ENCODE results near the gene SMIM41. TPM values are rescaled to one million over a fixed set of nuclear protein-coding genes. Genes with fewer than 3 reads are reported as not detected.

The SMIM41 gene
- total and polyA plus RNA-seq, 12 donors: 0.19 to 0.52 (median 0.27) TPM; not detected in 8

GRCh38 chr12:52156311-52156710, 76.8 kb downstream of the SMIM41 start:
- intact Hi-C loops (cut with DNase I): loop anchor here (2.0 to 10.0 kb wide), 21 partner anchors 56 to 831 kb away; partner anchors contain the start of gene KRT83 (in 1 of the 10)
- Histone ChIP-seq H3K27me3 (peaks cover 0 to 11% (median 0%) of the 10 kb centered on the region in 7 donors), H3K4me3 (no peak overlapping the region), H3K36me3 (no peaks in the 10 kb centered on the region), H3K27ac (no peak overlapping the region), H3K4me1 (peaks cover 5 to 20% (median 12%) of the 10 kb centered on the region in 9 donors), H3K9me3 (no peaks in the 10 kb centered on the region)
- WGBS, 2 donors: 73 to 77% methylated on average over 4 of the region's 4 CpGs
- ATAC-seq (no peak), DNase-seq (no peak)
- TF ChIP-seq CTCF (IDR thresholded peaks at IDR 0.05): no peak

- peak; percentile 83 to 99 (median 96) for TF ChIP-seq CTCF (IDR thresholded peaks at IDR 0.05)
- Histone ChIP-seq H3K9me3 (no peaks in the 10 kb centered on the region), H3K36me3 (no peaks in the 10 kb centered on the region), H3K4me3 (no peak overlapping the region), H3K4me1 (peaks cover 5 to 16% (median 9%) of the 10 kb centered on the region in 9 donors), H3K27me3 (peaks cover 0 to 8% (median 0%) of the 10 kb centered on the region in 7 donors), H3K27ac (no peak overlapping the region)
- ATAC-seq (peak; percentile 61 to 87 (median 66)), DNase-seq (peak; percentile 77 to 82)
- intact Hi-C loops (cut with DNase I): loop anchor here (2.0 to 10.0 kb wide), 21 partner anchors 56 to 830 kb away; partner anchors contain the start of gene KRT83 (in 1 of the 10)
- 45 to 46% methylated on average over 15 of the region's 15 CpGs for WGBS, 2 donors
Observed at GRCh38 chr12:52156757-52157565, 77.5 kb downstream of the SMIM41 start.

GRCh38 chr12:52157566-52158150, 78.2 kb downstream of the SMIM41 start:
- Histone ChIP-seq H3K9me3 (no peaks in the 10 kb centered on the region), H3K27ac (no peak overlapping the region), H3K4me3 (no peak overlapping the region), H3K27me3 (peaks cover 0 to 4% (median 0%) of the 10 kb centered on the region in 7 donors), H3K36me3 (no peaks in the 10 kb centered on the region), H3K4me1 (peaks cover 0 to 9% (median 4%) of the 10 kb centered on the region in 9 donors)
- ATAC-seq (no peak), DNase-seq (no peak)
- 79 to 80% methylated on average over 5 of the region's 5 CpGs for WGBS, 2 donors
- no peak for TF ChIP-seq CTCF (IDR thresholded peaks at IDR 0.05)
- intact Hi-C loops (cut with DNase I): loop anchor here (2.0 to 10.0 kb wide), 21 partner anchors 55 to 830 kb away; partner anchors contain the start of gene KRT83 (in 1 of the 10)

Other genes with a start within 250 kb of the SMIM41 start
- gene FIGNL2, start 231.0 kb upstream of the SMIM41 start, total RNA-seq: under 1 TPM; 0.24 to 0.69 (median 0.41) TPM
- under 1 TPM; 0.22 TPM for gene FIGNL2, start 231.0 kb upstream of the SMIM41 start, polyA plus RNA-seq
- gene ANKRD33, start 191.6 kb upstream of the SMIM41 start, total RNA-seq: not detected
- under 1 TPM in 1 of 2 donors, not detected in 1; 0.01 TPM for gene ANKRD33, start 191.6 kb upstream of the SMIM41 start, polyA plus RNA-seq
- 10 to 100 TPM; 16.6 to 68.0 (median 26.3) TPM for gene ACVRL1, start 172.2 kb upstream of the SMIM41 start, total RNA-seq
- gene ACVRL1, start 172.2 kb upstream of the SMIM41 start, polyA plus RNA-seq: 10 to 100 TPM; 33.8 to 38.1 TPM
- gene ACVR1B, start 128.0 kb upstream of the SMIM41 start, total RNA-seq: 10 to 100 TPM in 5 of 10 donors, 1 to 10 TPM in 5; 8.4 to 15.5 (median 10.4) TPM
- 1 to 10 TPM; 5.8 to 8.0 TPM for gene ACVR1B, start 128.0 kb upstream of the SMIM41 start, polyA plus RNA-seq
- gene TAMALIN, start 72.8 kb upstream of the SMIM41 start, total RNA-seq: 10 to 100 TPM; 16.6 to 47.0 (median 23.9) TPM
- gene TAMALIN, start 72.8 kb upstream of the SMIM41 start, polyA plus RNA-seq: 10 to 100 TPM; 27.2 to 58.8 TPM
- 100 to 1,000 TPM in 6 of 10 donors, 10 to 100 TPM in 4; 34.6 to 588 (median 105) TPM for gene NR4A1, start 28.3 kb upstream of the SMIM41 start, total RNA-seq
- gene NR4A1, start 28.3 kb upstream of the SMIM41 start, polyA plus RNA-seq: 10 to 100 TPM; 53.2 to 83.0 TPM
- gene ATG101, start 9.7 kb upstream of the SMIM41 start, total RNA-seq: 10 to 100 TPM; 17.5 to 31.8 (median 22.2) TPM
- 10 to 100 TPM; 14.6 to 90.2 TPM for gene ATG101, start 9.7 kb upstream of the SMIM41 start, polyA plus RNA-seq
- gene KRT80, start 112.3 kb downstream of the SMIM41 start, total RNA-seq: under 1 TPM in 9 of 10 donors, not detected in 1; 0.07 to 0.79 (median 0.16) TPM
- under 1 TPM; 0.07 to 0.32 TPM for gene KRT80, start 112.3 kb downstream of the SMIM41 start, polyA plus RNA-seq
- 10 to 100 TPM in 1 of 10 donors, 1 to 10 TPM in 4, under 1 TPM in 2, not detected in 3; 0.59 to 10.8 (median 2.3) TPM for gene KRT7, start 153.5 kb downstream of the SMIM41 start, total RNA-seq
- 1 to 10 TPM in 1 of 2 donors, under 1 TPM in 1; 0.88 to 1.4 TPM for gene KRT7, start 153.5 kb downstream of the SMIM41 start, polyA plus RNA-seq
- gene KRT86, start 194.9 kb downstream of the SMIM41 start, total RNA-seq: under 1 TPM in 1 of 10 donors, not detected in 9; 0.19 TPM
- gene KRT86, start 194.9 kb downstream of the SMIM41 start, polyA plus RNA-seq: under 1 TPM in 1 of 2 donors, not detected in 1; 0.01 TPM
- gene KRT81, start 211.8 kb downstream of the SMIM41 start, total RNA-seq: not detected
- gene KRT81, start 211.8 kb downstream of the SMIM41 start, polyA plus RNA-seq: not detected
- gene KRT83, start 241.7 kb downstream of the SMIM41 start, total RNA-seq: not detected
- not detected for gene KRT83, start 241.7 kb downstream of the SMIM41 start, polyA plus RNA-seq